Caco-2 (cell line): ENCODE data around the gene SPTY2D1. TPM values are rescaled to one million over a fixed set of nuclear protein-coding genes. Genes with fewer than 3 reads are reported as not detected.

Experiments
- BruUV-seq: library from RNA; stranded (reverse); fragments of 400-500 nt; replicated peaks from 2 replicates; lab custom pipeline; 2021; lab: Mats Ljungman, UMichigan
- CTCF ChIA-PET: fragments of 300-600 bp; sonication (Branson Sonifier 250); formaldehyde crosslinking; loops from one replicate; lab custom pipeline; 2022; ENCODE audit warnings: antibody characterized with exemption; lab: Charles Lee
- POLR2A ChIA-PET: fragments of 300-600 bp; sonication (Branson Sonifier 250); formaldehyde crosslinking; loops from one replicate; lab custom pipeline; 2022; ENCODE audit warnings: antibody characterized with exemption; lab: Charles Lee
- DNase-seq, 2 experiments: peaks; one replicate each; pipeline versions ENCODE4 v3.0.0 to v3.0.0-alpha.2; 2020 to 2022
- H3K27me3 ChIP-seq: replicated peaks from 2 replicates; pipeline ENCODE4 v1.6.0; 2011; ENCODE audit warnings: low read length; ENCODE audit not compliant: control insufficient read depth, insufficient read depth
- H3K36me3 ChIP-seq: 2 replicates; pipeline ENCODE4 v1.5.1; 2011; ENCODE audit warnings: low read length; ENCODE audit not compliant: control insufficient read depth, insufficient read depth
- H3K4me1 ChIP-seq: fragments of 250-450 bp; sonication (Bioruptor Pico); 2 replicates; pipeline ENCODE4 v1.5.1; 2020; ENCODE audit warnings: mild to moderate bottlenecking
- H3K4me3 ChIP-seq: 2 replicates; pipeline ENCODE4 v1.5.1; 2011; ENCODE audit warnings: low read depth, mild to moderate bottlenecking, control low read depth, low read length
- H3K9me3 ChIP-seq: fragments of 250-450 bp; sonication (Bioruptor Pico); 2 replicates; pipeline ENCODE4 v1.5.1; 2020; ENCODE audit warnings: mild to moderate bottlenecking, moderate library complexity
- H3K27ac Mint-ChIP-seq: one replicate; pipeline ENCODE4 v1.8.0; 2022; ENCODE audit warnings: mixed read lengths; ENCODE audit not compliant: unreplicated experiment
- H3K27me3 Mint-ChIP-seq: one replicate; pipeline ENCODE4 v1.8.0; 2022; ENCODE audit warnings: mixed read lengths; ENCODE audit not compliant: insufficient read depth, unreplicated experiment
- H3K36me3 Mint-ChIP-seq: one replicate; pipeline ENCODE4 v1.8.0; 2022; ENCODE audit warnings: mild to moderate bottlenecking, mixed read lengths; ENCODE audit not compliant: insufficient read depth, unreplicated experiment
- H3K4me1 Mint-ChIP-seq: one replicate; pipeline ENCODE4 v1.8.0; 2022; ENCODE audit warnings: low read depth, mixed read lengths; ENCODE audit not compliant: unreplicated experiment
- H3K4me3 Mint-ChIP-seq: one replicate; pipeline ENCODE4 v1.8.0; 2022; ENCODE audit warnings: mild to moderate bottlenecking, moderate library complexity, mixed read lengths; ENCODE audit not compliant: unreplicated experiment
- H3K9me3 Mint-ChIP-seq: one replicate; pipeline ENCODE4 v1.8.0; 2022; ENCODE audit warnings: mixed read lengths; ENCODE audit not compliant: unreplicated experiment
- CTCF ChIP-seq, 2 experiments: fragments of 200-600 bp in 1 of 2; IDR thresholded peaks; 1 replicate in 1 of 2; 2 replicates in 1 of 2; pipeline versions ENCODE4 v1.5.1 to v1.8.0; 2011 to 2022; ENCODE audit warnings: antibody characterized with exemption in 1 of 2, control low read depth in 1 of 2, inconsistent platforms in 1 of 2, low read depth in 1 of 2, low read length in 1 of 2, mild to moderate bottlenecking in 1 of 2, moderate library complexity in 1 of 2; ENCODE audit not compliant: insufficient read depth in 1 of 2, severe bottlenecking in 1 of 2, unreplicated experiment in 1 of 2
- intact Hi-C: fragments of 100-400 bp; cut with micrococcal nuclease; formaldehyde crosslinking; loops from one replicate; pipeline ENCODE4 v1.10.0; 2022; ENCODE audit not compliant: unreplicated experiment
- total RNA-seq: library from RNA; stranded (reverse); gene quantifications from 2 replicates; pipeline ENCODE4 v1.2.3, GENCODE V29; 2022

SPTY2D1 gene
- total RNA-seq, 1 experiment from 2014 or later, result 24.6 TPM

GRCh38 chr11:18624161-18624560 lies 10.0 kb downstream of the SPTY2D1 start:
- no peak for TF ChIP-seq CTCF (IDR thresholded peaks at IDR 0.05; ENCODE audit: insufficient read depth in 1 of 2, low read depth in 1 of 2, low read length in 1 of 2, severe bottlenecking in 1 of 2, unreplicated experiment in 1 of 2)
- no peak overlapping the region for H3K4me3 Mint-ChIP-seq
- H3K4me3 ChIP-seq, result no peak overlapping the region
- DNase-seq, result no peak
- H3K27me3 ChIP-seq, result no peaks in the 10 kb centered on the region
- ChIA-PET CTCF (interaction anchor here (0.6 kb wide), 1 partner anchor 42 kb away, joined by 6 read pairs; no protein-coding TSS in a partner anchor), POLR2A (interaction anchor here (0.7 kb wide), 1 partner anchor 12 kb away, joined by 6 read pairs; no protein-coding TSS in a partner anchor)
- no peaks in the 10 kb centered on the region for H3K4me1 ChIP-seq
- peaks cover 6% of the 10 kb centered on the region for H3K36me3 Mint-ChIP-seq
- H3K27ac Mint-ChIP-seq, result no peak overlapping the region
- intact Hi-C loops, result no loop called here
- H3K36me3 ChIP-seq, result no peaks in the 10 kb centered on the region
- H3K27me3 Mint-ChIP-seq, result no peaks in the 10 kb centered on the region
- no peaks in the 10 kb centered on the region for H3K9me3 Mint-ChIP-seq
- H3K4me1 Mint-ChIP-seq, result no peaks in the 10 kb centered on the region
- H3K9me3 ChIP-seq, result no peaks in the 10 kb centered on the region
- no TSS peak for BruUV-seq

- peaks cover 6% of the 10 kb centered on the region for H3K36me3 Mint-ChIP-seq
- no peaks in the 10 kb centered on the region for H3K9me3 Mint-ChIP-seq
- no peaks in the 10 kb centered on the region for H3K4me1 ChIP-seq
- DNase-seq, result no peak
- POLR2A ChIA-PET, result no interaction called here
- H3K27me3 Mint-ChIP-seq, result no peaks in the 10 kb centered on the region
- H3K4me1 Mint-ChIP-seq, result no peaks in the 10 kb centered on the region
- no peaks in the 10 kb centered on the region for H3K9me3 ChIP-seq
- BruUV-seq, result no TSS peak
- TF ChIP-seq CTCF (IDR thresholded peaks at IDR 0.05; ENCODE audit: insufficient read depth in 1 of 2, low read depth in 1 of 2, low read length in 1 of 2, severe bottlenecking in 1 of 2, unreplicated experiment in 1 of 2), result no peak
- H3K4me3 Mint-ChIP-seq, result no peak overlapping the region
- no peaks in the 10 kb centered on the region for H3K36me3 ChIP-seq
- H3K4me3 ChIP-seq, result no peak overlapping the region
- intact Hi-C loops, result no loop called here
- H3K27me3 ChIP-seq, result no peaks in the 10 kb centered on the region
- H3K27ac Mint-ChIP-seq, result no peak overlapping the region
- CTCF ChIA-PET, result no interaction called here
Measured at GRCh38 chr11:18623707-18624106, 10.4 kb downstream of the SPTY2D1 start.

- no TSS peak for BruUV-seq
- H3K4me1 Mint-ChIP-seq, result no peaks in the 10 kb centered on the region
- H3K27ac Mint-ChIP-seq, result no peak overlapping the region
- H3K36me3 ChIP-seq, result peaks cover 2% of the 10 kb centered on the region; the same call in 1 of the 2 replicates
- no peak for DNase-seq
- TF ChIP-seq CTCF (IDR thresholded peaks at IDR 0.05; ENCODE audit: insufficient read depth in 1 of 2, low read depth in 1 of 2, low read length in 1 of 2, severe bottlenecking in 1 of 2, unreplicated experiment in 1 of 2), result no peak
- H3K9me3 Mint-ChIP-seq, result no peaks in the 10 kb centered on the region
- H3K27me3 Mint-ChIP-seq, result no peaks in the 10 kb centered on the region
- POLR2A ChIA-PET, result no interaction called here
- no peaks in the 10 kb centered on the region for H3K27me3 ChIP-seq
- intact Hi-C loops, result no loop called here
- peaks cover 7% of the 10 kb centered on the region; the same call in 1 of the 2 replicates for H3K4me1 ChIP-seq
- no peaks in the 10 kb centered on the region for H3K9me3 ChIP-seq
- H3K4me3 Mint-ChIP-seq, result no peak overlapping the region
- no peak overlapping the region for H3K4me3 ChIP-seq
- H3K36me3 Mint-ChIP-seq, result peaks cover 20% of the 10 kb centered on the region
- CTCF ChIA-PET, result no interaction called here
Measured at GRCh38 chr11:18618342-18619025, 15.7 kb downstream of the SPTY2D1 start.
